AG09309 (cell line): ENCODE data around the gene COX4I2.

Source experiments
- DNase-seq: peaks from one replicate; pipeline ENCODE4 v3.0.0-alpha.2; 2010; ENCODE audit warnings: low read depth
- H3K4me3 ChIP-seq: 2 replicates; pipeline ENCODE4 v1.5.1; 2011; ENCODE audit warnings: mild to moderate bottlenecking, low read depth, low read length, moderate library complexity; ENCODE audit not compliant: control insufficient read depth
- TF ChIP-seq, protein P1 (sequence below): IDR thresholded peaks from 2 replicates; pipeline ENCODE4 v1.5.1; 2011; ENCODE audit warnings: mild to moderate bottlenecking, low read depth, low read length, inconsistent platforms; ENCODE audit not compliant: insufficient read depth, control insufficient read depth; ENCODE audit errors: missing control alignments

The COX4I2 gene

GRCh38 chr20:31690124-31690666 lies 52.5 kb downstream of the COX4I2 start:
- TF ChIP-seq, protein P1, sequence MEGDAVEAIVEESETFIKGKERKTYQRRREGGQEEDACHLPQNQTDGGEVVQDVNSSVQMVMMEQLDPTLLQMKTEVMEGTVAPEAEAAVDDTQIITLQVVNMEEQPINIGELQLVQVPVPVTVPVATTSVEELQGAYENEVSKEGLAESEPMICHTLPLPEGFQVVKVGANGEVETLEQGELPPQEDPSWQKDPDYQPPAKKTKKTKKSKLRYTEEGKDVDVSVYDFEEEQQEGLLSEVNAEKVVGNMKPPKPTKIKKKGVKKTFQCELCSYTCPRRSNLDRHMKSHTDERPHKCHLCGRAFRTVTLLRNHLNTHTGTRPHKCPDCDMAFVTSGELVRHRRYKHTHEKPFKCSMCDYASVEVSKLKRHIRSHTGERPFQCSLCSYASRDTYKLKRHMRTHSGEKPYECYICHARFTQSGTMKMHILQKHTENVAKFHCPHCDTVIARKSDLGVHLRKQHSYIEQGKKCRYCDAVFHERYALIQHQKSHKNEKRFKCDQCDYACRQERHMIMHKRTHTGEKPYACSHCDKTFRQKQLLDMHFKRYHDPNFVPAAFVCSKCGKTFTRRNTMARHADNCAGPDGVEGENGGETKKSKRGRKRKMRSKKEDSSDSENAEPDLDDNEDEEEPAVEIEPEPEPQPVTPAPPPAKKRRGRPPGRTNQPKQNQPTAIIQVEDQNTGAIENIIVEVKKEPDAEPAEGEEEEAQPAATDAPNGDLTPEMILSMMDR, result no peak
- H3K4me3 ChIP-seq, result no peak overlapping the region
- DNase-seq, result no peak

GRCh38 chr20:31691646-31692275 lies 54.0 kb downstream of the COX4I2 start:
- H3K4me3 ChIP-seq, result no peak overlapping the region
- TF ChIP-seq, protein P1, result no peak
- DNase-seq, result peak; percentile 52

- H3K4me3 ChIP-seq, result no peak overlapping the region
- TF ChIP-seq, protein P1, result no peak
- no peak for DNase-seq
Observed at GRCh38 chr20:31693402-31693801, 55.7 kb downstream of the COX4I2 start.

GRCh38 chr20:31693987-31694661 lies 56.4 kb downstream of the COX4I2 start:
- TF ChIP-seq, protein P1, result no peak
- DNase-seq, result no peak
- H3K4me3 ChIP-seq, result no peak overlapping the region
